Lung (tissue), 12 donors: ENCODE data around the gene CHMP2B. TPM values are rescaled to one million over a fixed set of nuclear protein-coding genes. Genes with fewer than 3 reads are reported as not detected.

Experiments
- ATAC-seq: fragments of 200-7000 bp; cut with Tn5 transposase; one replicate; pipeline ENCODE4 v1.9.1; 2020; ENCODE audit warnings: moderate number of reproducible peaks; ENCODE audit not compliant: insufficient read depth, low FRiP score
- DNase-seq, 3 donors: peaks; one replicate each; pipeline ENCODE4 v3.0.0-alpha.2; 2013 to 2017
- H3K27ac ChIP-seq, 2 donors: one replicate each; pipeline ENCODE4 v1.5.1; 2013; ENCODE audit warnings: mild to moderate bottlenecking in 2 of 2, moderate library complexity in 2 of 2, control low read depth in 1 of 2, inconsistent platforms in 1 of 2, low read depth in 1 of 2, low read length in 1 of 2
- H3K27me3 ChIP-seq, 3 donors: one replicate each; pipeline ENCODE4 v1.5.1; 2013; ENCODE audit warnings: low read length in 2 of 3; ENCODE audit not compliant: control insufficient read depth in 3 of 3, insufficient read depth in 3 of 3
- H3K36me3 ChIP-seq, 4 donors: one replicate each; pipeline ENCODE4 v1.5.1; 2013; ENCODE audit warnings: low read length in 4 of 4, mild to moderate bottlenecking in 1 of 4, moderate library complexity in 1 of 4; ENCODE audit not compliant: control insufficient read depth in 4 of 4, insufficient read depth in 4 of 4
- H3K4me1 ChIP-seq, 5 donors: one replicate each; pipeline ENCODE4 v1.5.1; 2013; ENCODE audit warnings: low read length in 5 of 5, mild to moderate bottlenecking in 2 of 5, moderate library complexity in 1 of 5; ENCODE audit not compliant: control insufficient read depth in 5 of 5, insufficient read depth in 5 of 5
- H3K4me3 ChIP-seq: one replicate; pipeline ENCODE4 v1.5.1; 2013; ENCODE audit warnings: mild to moderate bottlenecking, control low read depth, moderate library complexity
- H3K9ac ChIP-seq, 2 donors: one replicate each; pipeline ENCODE4 v1.5.1; 2013; ENCODE audit warnings: low read length in 2 of 2, control low read depth in 1 of 2; ENCODE audit not compliant: insufficient read depth in 1 of 2
- H3K9me3 ChIP-seq, 4 donors: one replicate each; pipeline ENCODE4 v1.5.1; 2013; ENCODE audit warnings: low read length in 3 of 4, mild to moderate bottlenecking in 1 of 4, moderate library complexity in 1 of 4; ENCODE audit not compliant: control insufficient read depth in 4 of 4, insufficient read depth in 3 of 4
- CTCF ChIP-seq: IDR thresholded peaks from 2 replicates; pipeline ENCODE4 v1.5.1; 2012; ENCODE audit warnings: mild to moderate bottlenecking; ENCODE audit errors: control extremely low read depth, extremely low read depth
- WGBS, 2 donors: extraction: QIAGEN DNeasy Blood & Tissue Kit; methylation state at CpG; one replicate each; pipeline ENCODE4 v1.1.7; 2013; 5-methylcytosine and 5-hydroxymethylcytosine counted together
- polyA plus RNA-seq, 2 donors: library from polyadenylated mRNA; stranded (reverse); fragments of 200-250 nt; gene quantifications; one replicate each; pipeline ENCODE4 v1.2.1, GENCODE V29; 2013
- total RNA-seq, 2 donors: library from RNA; depleted of rRNA in 1 of 2; stranded (reverse); fragments of >200 nt in 1 of 2; gene quantifications; one replicate each; pipeline ENCODE4 v1.2.1, GENCODE V29; 2014 to 2021
- donor health status: control.
- donor health status: control.
- donor health status: Bipolar disorder and iron deficiency.
- donor health status: healthy.
- donor health status: DM: yes; HTN: yes; CAD: no.

The CHMP2B gene
- total and polyA plus RNA-seq, 4 donors, result 21.9 to 45.1 (median 37.6) TPM

GRCh38 chr3:87272718-87273341 lies 45.7 kb downstream of the CHMP2B start:
- no peak for TF ChIP-seq CTCF
- Histone ChIP-seq H3K9ac (no peak overlapping the region), H3K9me3 (no peaks in the 10 kb centered on the region), H3K27me3 (no peaks in the 10 kb centered on the region), H3K4me1 (peaks cover 0 to 5% (median 0%) of the 10 kb centered on the region in 5 donors), H3K27ac (no peak overlapping the region), H3K36me3 (no peaks in the 10 kb centered on the region), H3K4me3 (no peak overlapping the region)
- 74 to 82% methylated on average over 4 of the region's 4 CpGs for WGBS, 2 donors
- no peak for DNase-seq
- ATAC-seq, result no peak

- Histone ChIP-seq H3K27ac (no peak within 1 kb of the TSS), H3K9ac (no peak within 1 kb of the TSS), H3K36me3 (no peaks in the 10 kb centered on the region), H3K4me1 (no peaks in the 10 kb centered on the region), H3K4me3 (no peak within 1 kb of the TSS), H3K27me3 (no peaks in the 10 kb centered on the region), H3K9me3 (no peaks in the 10 kb centered on the region)
- 88 to 94% methylated on average over 6 of the region's 6 CpGs for WGBS, 2 donors
- ATAC-seq, result no peak
- no peak for DNase-seq
- no peak for TF ChIP-seq CTCF
These were observed 49.4 kb downstream of the CHMP2B start, which contains the start of gene POU1F1 for GRCh38 chr3:87276484-87276883. Gene POU1F1 (minus strand): TSS chr3:87276584. CDS start chr3:87276462, 122 bp downstream.

GRCh38 chr3:87287011-87287410 lies 59.9 kb downstream of the CHMP2B start:
- Histone ChIP-seq H3K27ac (no peak overlapping the region), H3K9me3 (no peaks in the 10 kb centered on the region), H3K4me3 (no peak overlapping the region), H3K36me3 (no peaks in the 10 kb centered on the region), H3K27me3 (no peaks in the 10 kb centered on the region), H3K4me1 (no peaks in the 10 kb centered on the region), H3K9ac (no peak overlapping the region)
- TF ChIP-seq CTCF, result no peak
- DNase-seq, result no peak
- 85 to 86% methylated on average over 1 of the region's 1 CpG for WGBS, 2 donors
- ATAC-seq, result no peak

- Histone ChIP-seq H3K9me3 (no peaks in the 10 kb centered on the region), H3K36me3 (no peaks in the 10 kb centered on the region), H3K9ac (no peak overlapping the region), H3K27ac (no peak overlapping the region), H3K4me1 (no peaks in the 10 kb centered on the region), H3K4me3 (no peak overlapping the region), H3K27me3 (no peaks in the 10 kb centered on the region)
- ATAC-seq (no peak), DNase-seq (no peak)
- 90 to 96% methylated on average over 8 of the region's 8 CpGs for WGBS, 2 donors
- no peak for TF ChIP-seq CTCF
These were observed 61.3 kb downstream of the CHMP2B start for GRCh38 chr3:87288446-87288845.
